Camera-type eye (tissue), 1 donor: ENCODE results near the gene PANK1. TPM values are rescaled to one million over a fixed set of nuclear protein-coding genes. Genes with fewer than 3 reads are reported as not detected.

Source experiments
- total RNA-seq: library from RNA; depleted of rRNA; stranded (reverse); fragments of >200 nt; gene quantifications from one replicate; pipeline ENCODE4 v1.2.3, GENCODE V29; 2014

Gene PANK1
- 18.6 TPM for total RNA-seq

DNA sequence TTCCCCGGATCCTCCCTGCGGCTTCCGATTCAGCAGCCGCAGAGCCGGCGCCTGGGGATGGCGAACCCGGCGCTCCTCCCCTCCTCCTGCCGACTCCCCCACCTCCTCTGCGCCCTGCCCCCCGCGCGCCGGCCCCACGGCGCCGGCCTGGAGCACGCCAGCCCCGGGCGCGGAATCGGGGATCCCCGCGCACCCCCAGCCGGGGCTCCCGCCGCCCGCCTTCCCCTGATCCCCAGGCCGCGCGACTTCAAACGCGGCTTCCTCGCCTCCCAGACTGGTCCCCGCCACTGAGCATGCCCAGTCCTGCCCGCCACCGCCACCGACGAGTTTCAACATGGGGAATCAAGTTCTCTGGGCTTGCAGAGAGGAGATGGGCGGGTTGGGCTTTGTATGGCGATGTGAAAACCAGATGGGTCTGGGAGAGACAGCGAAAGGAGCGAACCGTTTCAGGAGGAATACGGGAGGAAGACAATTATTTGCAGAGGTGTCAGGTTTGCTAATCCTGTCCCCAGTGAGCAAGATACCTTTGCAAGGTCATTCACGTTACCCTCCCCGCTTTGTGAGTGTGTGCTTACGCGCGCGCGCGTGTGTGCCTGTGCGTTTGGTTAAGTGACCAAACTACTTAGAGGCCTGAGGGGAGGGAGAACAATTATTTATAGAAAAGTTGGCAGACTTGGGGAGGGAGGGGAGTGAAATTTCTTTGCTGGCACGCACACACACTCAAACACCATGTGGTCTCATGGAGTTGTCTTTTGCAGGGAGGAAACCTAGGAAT, at the start of gene PANK1:
PANK1 (minus strand) TSS at position 276 of the 775 bp plus-strand sequence. CDS start 351 bp downstream, outside the sequence.

DNA sequence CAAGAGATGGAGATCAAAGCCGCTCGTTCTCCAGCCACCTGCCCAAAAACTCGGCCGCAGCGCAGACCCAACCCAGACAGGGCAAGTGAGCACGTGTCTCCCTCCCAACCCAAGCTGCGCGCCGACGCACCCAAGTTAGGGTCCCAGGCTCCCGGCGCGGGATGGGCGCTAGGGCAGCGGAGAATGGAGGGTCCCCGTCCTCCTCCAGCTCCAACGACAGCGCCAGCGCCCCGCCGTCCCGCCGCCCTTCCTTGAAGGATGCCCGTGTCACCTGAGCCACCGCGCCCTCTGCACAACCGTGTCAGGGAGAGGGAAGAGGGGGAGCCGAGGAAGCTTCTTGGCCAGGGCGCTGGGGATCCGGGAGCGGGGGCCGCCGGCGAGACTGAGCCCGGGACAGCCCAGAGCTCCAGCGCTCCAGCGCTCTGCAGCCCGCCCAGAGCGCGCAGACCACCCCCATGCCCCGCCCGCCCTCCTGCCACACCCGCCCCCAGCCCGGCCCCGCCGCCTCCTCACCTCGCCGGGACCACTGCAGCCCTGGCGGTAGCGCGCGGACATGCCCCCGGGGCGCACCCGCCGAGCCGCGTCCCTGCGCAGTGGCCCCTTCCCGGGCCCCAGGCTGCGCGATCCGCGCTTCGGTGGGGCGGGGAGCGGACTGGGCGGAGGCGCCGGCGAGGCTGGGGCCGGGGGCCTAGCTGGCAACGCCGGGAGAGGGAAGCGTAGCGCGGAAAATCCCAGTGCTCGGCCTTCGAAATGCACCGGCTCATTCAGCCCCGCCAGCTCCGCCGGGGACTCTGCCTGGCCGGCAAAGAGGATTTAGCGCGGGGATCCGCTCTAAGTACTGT, 109.7 kb downstream of the PANK1 start, which contains the start of gene SLC16A12:
SLC16A12 (minus strand) TSS at position 424 of the 842 bp plus-strand sequence. CDS start 73,016 bp downstream, outside the sequence.

Other genes starting within 250 kb of the PANK1 start
- gene IFIT5, start 230.7 kb downstream of the PANK1 start, total RNA-seq: 22.2 TPM
- 4.4 TPM for gene SLC16A12, start 109.6 kb downstream of the PANK1 start, total RNA-seq
- 17.2 TPM for gene KIF20B, start 56.3 kb upstream of the PANK1 start, total RNA-seq